Keratinocyte (primary cell): ENCODE measurements around the gene KSR1. TPM values are rescaled to one million over a fixed set of nuclear protein-coding genes. Genes with fewer than 3 reads are reported as not detected.
A peak's percentile ranks its signal among the peaks of the same experiment; 100 is the strongest.

Source experiments
- DNase-seq: peaks from one replicate; pipeline ENCODE4 v3.0.0-alpha.2; 2011; ENCODE audit warnings: low read depth, missing footprints, low spot score
- FAIRE-seq: peaks from 2 replicates; lab custom pipeline; 2011; peaks lifted over from hg19 to GRCh38; lab: Jason Lieb, UNC
- H2AFZ ChIP-seq: 2 replicates; pipeline ENCODE4 v1.6.0; 2012; ENCODE audit warnings: low read length, control low read depth, inconsistent platforms; ENCODE audit not compliant: control insufficient read depth
- H3K27ac ChIP-seq: 2 replicates; pipeline ENCODE4 v1.5.1; 2011; ENCODE audit warnings: low read length; ENCODE audit not compliant: control insufficient read depth, insufficient read depth
- H3K27me3 ChIP-seq: 3 replicates; pipeline ENCODE4 v1.6.0; 2011; ENCODE audit warnings: low read length; ENCODE audit not compliant: control insufficient read depth, insufficient read depth; ENCODE audit errors: extremely low read depth
- H3K36me3 ChIP-seq, 2 experiments: 2 replicates in 1 of 2; 3 replicates in 1 of 2; pipeline ENCODE4 v1.5.1; 2011; ENCODE audit warnings: low read length in 2 of 2, mild to moderate bottlenecking in 1 of 2; ENCODE audit not compliant: control insufficient read depth in 2 of 2, insufficient read depth in 2 of 2; ENCODE audit errors: extremely low read depth in 1 of 2
- H3K4me1 ChIP-seq: 3 replicates; pipeline ENCODE4 v1.5.1; 2011; ENCODE audit warnings: low read length; ENCODE audit not compliant: control insufficient read depth, insufficient read depth; ENCODE audit errors: extremely low read depth
- H3K4me2 ChIP-seq: 3 replicates; pipeline ENCODE4 v1.6.0; 2011; ENCODE audit warnings: low read depth, low read length; ENCODE audit not compliant: control insufficient read depth, insufficient read depth; ENCODE audit errors: extremely low read depth
- H3K4me3 ChIP-seq, 3 experiments: fragments of 200-600 bp in 1 of 3; sonication (generic) in 1 of 3; 2 replicates in 2 of 3; 3 replicates in 1 of 3; pipeline ENCODE4 v1.5.1; 2011 to 2016; ENCODE audit warnings: low read length in 3 of 3, mild to moderate bottlenecking in 3 of 3, control low read depth in 2 of 3, inconsistent platforms in 1 of 3, low read depth in 1 of 3, mixed read lengths in 1 of 3, mixed run types in 1 of 3, moderate library complexity in 1 of 3; ENCODE audit not compliant: control insufficient read depth in 2 of 3, insufficient read depth in 2 of 3; ENCODE audit errors: extremely low read depth in 1 of 3
- H3K79me2 ChIP-seq: 2 replicates; pipeline ENCODE4 v1.6.0; 2012; ENCODE audit warnings: low read length; ENCODE audit not compliant: control insufficient read depth, insufficient read depth
- H3K9ac ChIP-seq: 3 replicates; pipeline ENCODE4 v1.6.0; 2011; ENCODE audit warnings: low read length; ENCODE audit not compliant: control insufficient read depth, insufficient read depth; ENCODE audit errors: extremely low read depth
- H3K9me1 ChIP-seq: 3 replicates; pipeline ENCODE4 v1.6.0; 2011; ENCODE audit warnings: low read length; ENCODE audit not compliant: control insufficient read depth, insufficient read depth; ENCODE audit errors: extremely low read depth
- H3K9me3 ChIP-seq: 2 replicates; pipeline ENCODE4 v1.5.1; 2012; ENCODE audit warnings: low read depth, low read length; ENCODE audit not compliant: control insufficient read depth
- H4K20me1 ChIP-seq: 3 replicates; pipeline ENCODE4 v1.6.0; 2011; ENCODE audit warnings: low read length; ENCODE audit not compliant: control insufficient read depth, insufficient read depth; ENCODE audit errors: extremely low read depth
- CTCF ChIP-seq, 3 experiments: IDR thresholded peaks in 1 of 3; conservative IDR thresholded peaks in 1 of 3; optimal IDR thresholded peaks in 1 of 3; 2 replicates in 2 of 3; 3 replicates in 1 of 3; pipeline versions ENCODE3 to v1.5.1; 2011; ENCODE audit warnings: low read length in 3 of 3, mild to moderate bottlenecking in 3 of 3, moderate library complexity in 2 of 3, control low read depth in 1 of 3, inconsistent platforms in 1 of 3; ENCODE audit not compliant: insufficient read depth in 2 of 3; ENCODE audit errors: extremely low read depth in 1 of 3
- EZH2 ChIP-seq: IDR thresholded peaks from one replicate; pipeline ENCODE4 v1.6.1; 2012; ENCODE audit warnings: inconsistent platforms, mild to moderate bottlenecking, low read length, moderate library complexity
- dilution Hi-C: fragments of 300-500 bp; cut with MboI; formaldehyde crosslinking; loops from one replicate; pipeline ENCODE4 v1.7.0; 2020; ENCODE audit warnings: low sequenced_read_pairs; ENCODE audit not compliant: extremely low pct_ligation_motif_present
- polyA plus RNA-seq, 5 experiments: library from polyadenylated mRNA; depleted of rRNA in 3 of 5; stranded (reverse) in 3 of 5; stranded (forward) in 1 of 5; unstranded in 1 of 5; fragments of >200 nt; gene quantifications; 1 replicate in 1 of 5; 2 replicates in 3 of 5; 3 replicates in 1 of 5; pipeline versions ENCODE4 v1.2.1 to v1.2.3, GENCODE V29; 2011 to 2012; ENCODE audit warnings: missing spikeins in 2 of 5, low read depth in 1 of 5, low replicate concordance in 1 of 5

Gene KSR1
- polyA plus RNA-seq, 1 donor (not counting 4 experiments of a cell fraction or from before 2014, with no cell fraction given): 1.3 TPM

GRCh38 chr17:27529230-27529796 is 73.1 kb downstream of the KSR1 start:
- no peaks in the 10 kb centered on the region for H4K20me1 ChIP-seq
- FAIRE-seq (no peak), DNase-seq (no peak)
- no peak overlapping the region for H3K27ac ChIP-seq
- no peak overlapping the region for H2AFZ ChIP-seq
- H3K36me3 ChIP-seq: no peaks in the 10 kb centered on the region
- H3K9me1 ChIP-seq: peaks cover 3% of the 10 kb centered on the region
- dilution Hi-C loops: no loop called here
- TF ChIP-seq EZH2 (no peak), CTCF (optimal IDR thresholded peaks at IDR 0.05 in 1 of 3, IDR thresholded peaks at IDR 0.05 in 1 of 3, conservative IDR thresholded peaks at IDR 0.05 in 1 of 3; ENCODE audit: extremely low read depth in 1 of 3, insufficient read depth in 2 of 3, low read length in 3 of 3) (peak in 1 of 3 experiments; percentile 2)
- no peaks in the 10 kb centered on the region for H3K79me2 ChIP-seq
- no peaks in the 10 kb centered on the region for H3K9me3 ChIP-seq
- H3K4me1 ChIP-seq: peaks cover 5% of the 10 kb centered on the region
- H3K27me3 ChIP-seq: no peaks in the 10 kb centered on the region
- no peak overlapping the region for H3K9ac ChIP-seq
- H3K4me2 ChIP-seq: no peak overlapping the region
- no peak overlapping the region for H3K4me3 ChIP-seq

DNA sequence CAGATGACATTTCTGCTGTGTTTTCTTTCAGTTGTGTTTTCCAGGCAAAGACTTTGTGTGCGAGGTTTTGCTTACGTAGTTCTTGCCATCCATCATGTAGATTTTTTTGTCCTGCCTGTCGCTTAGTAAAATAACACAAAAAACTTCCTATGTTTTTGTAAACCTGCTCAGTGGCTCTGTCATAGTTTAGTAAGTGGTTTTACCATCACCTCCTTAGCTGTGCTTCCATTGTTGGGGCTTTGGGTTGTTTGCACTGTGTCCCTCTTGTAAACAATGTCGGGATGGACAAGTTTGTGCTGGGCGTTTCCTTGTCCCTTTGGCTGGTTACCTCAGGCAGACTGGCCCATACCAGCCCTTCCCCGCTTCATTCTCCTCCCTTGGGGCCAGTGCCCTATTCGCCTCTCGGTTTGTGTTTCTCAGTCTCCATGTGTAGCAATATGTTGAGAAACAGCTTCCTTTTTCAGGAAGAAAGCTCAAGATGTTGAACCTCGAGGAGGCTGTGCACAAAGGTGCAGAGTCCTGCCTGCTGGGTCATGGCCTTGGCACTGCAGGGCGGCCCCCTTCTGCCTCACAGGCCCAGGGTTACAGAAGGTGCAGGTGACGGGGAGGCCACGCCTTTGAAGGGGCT is 74.6 kb downstream of the KSR1 start:
- dilution Hi-C loops: no loop called here
- FAIRE-seq (no peak), DNase-seq (no peak)
- Histone ChIP-seq H3K9me1 (peaks cover 3% of the 10 kb centered on the region), H2AFZ (no peak overlapping the region), H3K9ac (no peak overlapping the region), H3K27me3 (no peaks in the 10 kb centered on the region), H3K27ac (no peak overlapping the region), H4K20me1 (no peaks in the 10 kb centered on the region), H3K36me3 (no peaks in the 10 kb centered on the region), H3K4me3 (no peak overlapping the region), H3K79me2 (no peaks in the 10 kb centered on the region), H3K4me1 (peaks cover 5% of the 10 kb centered on the region), H3K9me3 (no peaks in the 10 kb centered on the region), H3K4me2 (no peak overlapping the region)
- TF ChIP-seq CTCF (optimal IDR thresholded peaks at IDR 0.05 in 1 of 3, IDR thresholded peaks at IDR 0.05 in 1 of 3, conservative IDR thresholded peaks at IDR 0.05 in 1 of 3; ENCODE audit: extremely low read depth in 1 of 3, insufficient read depth in 2 of 3, low read length in 3 of 3) (no peak), EZH2 (no peak)
